H1 (cell line): ENCODE data around the gene CYB561A3. TPM values are rescaled to one million over a fixed set of nuclear protein-coding genes. Genes with fewer than 3 reads are reported as not detected.

Experiments used
- BRCA1 ChIP-seq: IDR thresholded peaks from 2 replicates; pipeline ENCODE4 v1.6.1; 2012; ENCODE audit warnings: low read depth, low read length, improper control_type of control experiment
- E2F6 ChIP-seq: IDR thresholded peaks from 2 replicates; pipeline ENCODE4 v1.6.1; 2012; ENCODE audit warnings: inconsistent platforms
- EZH2 ChIP-seq: fragments of 200-600 bp; sonication (generic); IDR thresholded peaks from 2 replicates; pipeline ENCODE4 v1.7.1; 2012; ENCODE audit warnings: low read depth, mild to moderate bottlenecking, moderate library complexity, low read length, inconsistent platforms; ENCODE audit not compliant: severe bottlenecking
- HDAC2 ChIP-seq, 2 experiments: fragments of 300-600 bp in 1 of 2; sonication (generic) in 1 of 2; IDR thresholded peaks; 2 replicates each; pipeline ENCODE4 v1.6.1; 2011 to 2012; ENCODE audit warnings: low read depth in 2 of 2, low read length in 2 of 2, mild to moderate bottlenecking in 2 of 2, moderate library complexity in 2 of 2, borderline replicate concordance in 1 of 2, inconsistent platforms in 1 of 2
- POLR2A ChIP-seq, 2 experiments: IDR thresholded peaks; 1 replicate in 1 of 2; 2 replicates in 1 of 2; pipeline ENCODE4 v1.6.1; 2011; ENCODE audit warnings: low read depth in 2 of 2, low read length in 2 of 2, mild to moderate bottlenecking in 2 of 2; ENCODE audit errors: control extremely low read depth in 1 of 2
- polyA plus RNA-seq, 7 experiments: library from polyadenylated mRNA; depleted of rRNA in 3 of 7; stranded (reverse) in 5 of 7; unstranded in 2 of 7; fragments of >200 nt in 5 of 7; fragments of 200-250 nt in 2 of 7; gene quantifications; 1 replicate in 5 of 7; 2 replicates in 1 of 7; 4 replicates in 1 of 7; pipeline versions ENCODE4 v1.2.1 to v1.2.3, GENCODE V29; 2011 to 2013; ENCODE audit warnings: missing spikeins in 2 of 7, mixed read lengths in 2 of 7
- total RNA-seq: library from RNA; stranded (reverse); fragmentation: NEBNext Ultra II Directional; extraction: Animal tissue kit (Norgen Biotek cat#: 25700); gene quantifications from 2 replicates; pipeline ENCODE4 v1.2.1, GENCODE V29; 2021
- TF ChIP-seq, protein P1 (sequence below): IDR thresholded peaks from 2 replicates; pipeline ENCODE4 v1.6.1; 2011; ENCODE audit warnings: low read length, improper control_type of control experiment

CYB561A3 gene
- total and polyA plus RNA-seq, 2 of the 8 experiments (the other 6 are each of a cell fraction or from before 2014, with no cell fraction given): 29.6 to 41.2 TPM

GRCh38 chr11:61352038-61352437 is 9.6 kb downstream of the CYB561A3 start (continued):
- TF ChIP-seq, protein P1, sequence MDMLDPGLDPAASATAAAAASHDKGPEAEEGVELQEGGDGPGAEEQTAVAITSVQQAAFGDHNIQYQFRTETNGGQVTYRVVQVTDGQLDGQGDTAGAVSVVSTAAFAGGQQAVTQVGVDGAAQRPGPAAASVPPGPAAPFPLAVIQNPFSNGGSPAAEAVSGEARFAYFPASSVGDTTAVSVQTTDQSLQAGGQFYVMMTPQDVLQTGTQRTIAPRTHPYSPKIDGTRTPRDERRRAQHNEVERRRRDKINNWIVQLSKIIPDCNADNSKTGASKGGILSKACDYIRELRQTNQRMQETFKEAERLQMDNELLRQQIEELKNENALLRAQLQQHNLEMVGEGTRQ: no peak
- TF ChIP-seq HDAC2 (IDR thresholded peaks at IDR 0.05; ENCODE audit: borderline replicate concordance in 1 of 2, low read depth in 2 of 2, low read length in 2 of 2): no peak
- TF ChIP-seq POLR2A (IDR thresholded peaks at IDR 0.05; ENCODE audit: control extremely low read depth in 1 of 2, low read depth in 2 of 2, low read length in 2 of 2): no peak
- no peak for TF ChIP-seq EZH2
- TF ChIP-seq E2F6: no peak
- no peak for TF ChIP-seq BRCA1
- TF ChIP-seq, all 59 proteins: peak for 0
